Fibroblast of the aortic adventitia (primary cell): ENCODE results near the gene CLDN11. TPM values are rescaled to one million over a fixed set of nuclear protein-coding genes. Genes with fewer than 3 reads are reported as not detected.
A peak's percentile ranks its signal among the peaks of the same experiment; 100 is the strongest.

Source experiments
- DNase-seq: peaks from one replicate; pipeline ENCODE4 v3.0.0-alpha.2; 2010; ENCODE audit warnings: low read depth
- H3K4me3 ChIP-seq: 2 replicates; pipeline ENCODE4 v1.5.1; 2011; ENCODE audit warnings: low read depth, mild to moderate bottlenecking, control low read depth, low read length, moderate library complexity
- CTCF ChIP-seq: IDR thresholded peaks from 2 replicates; pipeline ENCODE4 v1.5.1; 2011; ENCODE audit warnings: mild to moderate bottlenecking, low read length, control low read depth, inconsistent platforms; ENCODE audit not compliant: insufficient read depth
- total RNA-seq: library from RNA; depleted of rRNA; stranded (reverse); fragments of >200 nt; gene quantifications from 2 replicates; pipeline ENCODE4 v1.2.3, GENCODE V29; 2012; ENCODE audit warnings: low replicate concordance

The CLDN11 gene
- total RNA-seq, 1 donor: 661 TPM

- DNase-seq: peak; percentile 44
- H3K4me3 ChIP-seq: no peak overlapping the region
- no peak for TF ChIP-seq CTCF
These were observed 56.5 kb downstream of the CLDN11 start for GRCh38 chr3:170475092-170475685.

- no peak overlapping the region for H3K4me3 ChIP-seq
- no peak for TF ChIP-seq CTCF
- peak; percentile 41 for DNase-seq
These were observed 57.6 kb downstream of the CLDN11 start for GRCh38 chr3:170476291-170476690.

- peak; percentile 49 for DNase-seq
- no peak overlapping the region for H3K4me3 ChIP-seq
- TF ChIP-seq CTCF: no peak
These were observed 58.7 kb downstream of the CLDN11 start for GRCh38 chr3:170477395-170477794.

- no peak overlapping the region for H3K4me3 ChIP-seq
- TF ChIP-seq CTCF: no peak
- DNase-seq: no peak
These were observed 61.4 kb downstream of the CLDN11 start for GRCh38 chr3:170480111-170480510.

GRCh38 chr3:170482199-170482598 is 63.5 kb downstream of the CLDN11 start:
- no peak for TF ChIP-seq CTCF
- no peak overlapping the region for H3K4me3 ChIP-seq
- no peak for DNase-seq

GRCh38 chr3:170483485-170484262 is 65.0 kb downstream of the CLDN11 start:
- peak; percentile 37 for TF ChIP-seq CTCF
- no peak overlapping the region for H3K4me3 ChIP-seq
- DNase-seq: peak; percentile 54

Other genes with a start within 250 kb of the CLDN11 start
- gene PHC3, start 237.1 kb upstream of the CLDN11 start, total RNA-seq: 50.4 and 65.6 TPM in 2 replicates
- gene PRKCI, start 196.4 kb upstream of the CLDN11 start, total RNA-seq: 56.2 and 63.9 TPM in 2 replicates
- 25.3 and 60.7 TPM in 2 replicates for gene SKIL, start 61.2 kb upstream of the CLDN11 start, total RNA-seq
- 3.7 and 6.1 TPM in 2 replicates for gene SLC7A14, start 167.2 kb downstream of the CLDN11 start, total RNA-seq